Activated naive CD4-positive, alpha-beta T cell treated with anti-CD3 and anti-CD28 coated beads, Interleukin-2, amount 50 U/mL, for 72 hours (primary cell): ENCODE data around the gene TACR1. TPM values are rescaled to one million over a fixed set of nuclear protein-coding genes. Genes with fewer than 3 reads are reported as not detected.

Source experiments
- ATAC-seq, 2 donors: fragments of 150-1000 bp; cut with Tn5 transposase; 2 replicates each; pipeline ENCODE4 v1.10.0; 2021; ENCODE audit warnings: mild to moderate bottlenecking in 2 of 2, moderate library complexity in 2 of 2
- DNase-seq, 2 donors: peaks; one replicate each; pipeline ENCODE4 v3.0.0; 2021 to 2022; ENCODE audit warnings: low spot score in 2 of 2
- H3K27ac Mint-ChIP-seq, 2 donors: one replicate each; pipeline ENCODE4 v1.8.0; 2022; ENCODE audit warnings: mild to moderate bottlenecking in 2 of 2, mixed read lengths in 2 of 2
- H3K36me3 Mint-ChIP-seq, 2 donors: one replicate each; pipeline ENCODE4 v1.8.0; 2022; ENCODE audit warnings: mixed read lengths in 2 of 2
- H3K9me3 Mint-ChIP-seq, 2 donors: one replicate each; pipeline ENCODE4 v1.8.0; 2022; ENCODE audit warnings: mixed read lengths in 2 of 2
- total RNA-seq, 2 donors: library from RNA; stranded (reverse); gene quantifications; one replicate each; pipeline ENCODE4 v1.2.3, GENCODE V29; 2022

TACR1 gene
- total RNA-seq, 2 donors from 2014 or later, result not detected

GRCh38 chr2:74999468-74999867 lies 199.9 kb downstream of the TACR1 start:
- Mint-ChIP-seq H3K27ac (no peak overlapping the region), H3K36me3 (no peaks in the 10 kb centered on the region), H3K9me3 (peaks cover 0 to 3% of the 10 kb centered on the region in 2 donors)
- ATAC-seq (no peak), DNase-seq (no peak)

Other genes with a start within 250 kb of the TACR1 start
- gene POLE4, start 240.9 kb downstream of the TACR1 start, total RNA-seq, result 10 to 100 TPM; 47.0 to 51.8 TPM